Measurements from ENCODE around the gene CTSS.

DNA sequence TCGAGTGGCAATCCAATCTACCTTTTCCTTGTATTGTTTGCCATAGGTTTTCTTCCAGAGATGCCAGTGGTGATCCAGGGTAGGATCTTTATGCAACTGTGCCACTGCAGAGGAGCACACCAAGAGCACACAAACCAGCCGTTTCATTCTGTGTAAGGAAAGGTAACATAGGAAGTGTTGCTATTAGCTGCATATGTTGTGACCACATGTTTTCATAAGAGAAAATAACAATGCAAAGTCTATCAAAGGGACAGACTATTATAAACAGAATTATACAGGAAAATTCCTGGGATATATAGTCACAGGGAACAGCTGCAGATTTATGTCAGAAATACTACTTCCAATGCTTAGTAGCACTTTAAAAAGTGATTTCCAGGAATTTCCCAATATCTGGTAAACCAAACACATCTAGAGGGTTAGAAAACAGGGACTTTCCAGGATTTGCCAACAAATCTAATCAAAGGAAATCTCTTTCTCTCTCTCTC lies 919 bp downstream of the CTSS start:
- TF ChIP-seq, protein P1, sequence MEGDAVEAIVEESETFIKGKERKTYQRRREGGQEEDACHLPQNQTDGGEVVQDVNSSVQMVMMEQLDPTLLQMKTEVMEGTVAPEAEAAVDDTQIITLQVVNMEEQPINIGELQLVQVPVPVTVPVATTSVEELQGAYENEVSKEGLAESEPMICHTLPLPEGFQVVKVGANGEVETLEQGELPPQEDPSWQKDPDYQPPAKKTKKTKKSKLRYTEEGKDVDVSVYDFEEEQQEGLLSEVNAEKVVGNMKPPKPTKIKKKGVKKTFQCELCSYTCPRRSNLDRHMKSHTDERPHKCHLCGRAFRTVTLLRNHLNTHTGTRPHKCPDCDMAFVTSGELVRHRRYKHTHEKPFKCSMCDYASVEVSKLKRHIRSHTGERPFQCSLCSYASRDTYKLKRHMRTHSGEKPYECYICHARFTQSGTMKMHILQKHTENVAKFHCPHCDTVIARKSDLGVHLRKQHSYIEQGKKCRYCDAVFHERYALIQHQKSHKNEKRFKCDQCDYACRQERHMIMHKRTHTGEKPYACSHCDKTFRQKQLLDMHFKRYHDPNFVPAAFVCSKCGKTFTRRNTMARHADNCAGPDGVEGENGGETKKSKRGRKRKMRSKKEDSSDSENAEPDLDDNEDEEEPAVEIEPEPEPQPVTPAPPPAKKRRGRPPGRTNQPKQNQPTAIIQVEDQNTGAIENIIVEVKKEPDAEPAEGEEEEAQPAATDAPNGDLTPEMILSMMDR (IDR thresholded peaks at IDR 0.05), result no peak
- no peak for TF ChIP-seq POLR2A (IDR thresholded peaks at IDR 0.05)

All from ovary (tissue), 3 donors.